Activated T-helper 17 cell treated with anti-CD3 and anti-CD28 coated beads, Interleukin-2, amount 50 U/mL, for 72 hours (primary cell): ENCODE data around the gene PACRG. TPM values are rescaled to one million over a fixed set of nuclear protein-coding genes. Genes with fewer than 3 reads are reported as not detected.

ENCODE experiments used
- ATAC-seq: fragments of 150-1000 bp; cut with Tn5 transposase; replicated peaks from 2 replicates; pipeline ENCODE4 v1.10.0; 2021; ENCODE audit warnings: mild to moderate bottlenecking, moderate library complexity
- H3K27ac Mint-ChIP-seq: one replicate; pipeline ENCODE4 v1.8.0; 2022; ENCODE audit warnings: mixed read lengths
- H3K27me3 Mint-ChIP-seq: one replicate; pipeline ENCODE4 v1.8.0; 2022; ENCODE audit warnings: mixed read lengths
- H3K36me3 Mint-ChIP-seq: one replicate; pipeline ENCODE4 v1.8.0; 2022; ENCODE audit warnings: low read depth, mild to moderate bottlenecking, mixed read lengths
- H3K4me1 Mint-ChIP-seq: one replicate; pipeline ENCODE4 v1.8.0; 2022; ENCODE audit warnings: mixed read lengths
- H3K4me3 Mint-ChIP-seq: one replicate; pipeline ENCODE4 v1.8.0; 2022; ENCODE audit warnings: mild to moderate bottlenecking, mixed read lengths
- H3K9me3 Mint-ChIP-seq: one replicate; pipeline ENCODE4 v1.8.0; 2022; ENCODE audit warnings: mixed read lengths
- total RNA-seq, 2 donors: library from RNA; stranded (reverse); gene quantifications; one replicate each; pipeline ENCODE4 v1.2.3, GENCODE V29; 2022

The PACRG gene
- total RNA-seq, 2 donors from 2014 or later, result not detected

GRCh38 chr6:163241683-163242082, 513.9 kb downstream of the PACRG start:
- Mint-ChIP-seq H3K9me3 (peaks cover 5% of the 10 kb centered on the region), H3K27me3 (peaks cover 13% of the 10 kb centered on the region), H3K27ac (no peak overlapping the region), H3K4me3 (no peak overlapping the region), H3K4me1 (no peaks in the 10 kb centered on the region), H3K36me3 (no peaks in the 10 kb centered on the region)
- no peak for ATAC-seq

GRCh38 chr6:163243083-163243482, 515.3 kb downstream of the PACRG start:
- peaks cover 5% of the 10 kb centered on the region for H3K9me3 Mint-ChIP-seq
- no peak overlapping the region for H3K27ac Mint-ChIP-seq
- H3K27me3 Mint-ChIP-seq, result peaks cover 18% of the 10 kb centered on the region
- ATAC-seq, result no peak
- H3K4me3 Mint-ChIP-seq, result no peak overlapping the region
- H3K4me1 Mint-ChIP-seq, result no peaks in the 10 kb centered on the region
- no peaks in the 10 kb centered on the region for H3K36me3 Mint-ChIP-seq

- H3K27ac Mint-ChIP-seq, result no peak overlapping the region
- no peaks in the 10 kb centered on the region for H3K36me3 Mint-ChIP-seq
- peaks cover 5% of the 10 kb centered on the region for H3K9me3 Mint-ChIP-seq
- no peak overlapping the region for H3K4me3 Mint-ChIP-seq
- no peak for ATAC-seq
- peaks cover 19% of the 10 kb centered on the region for H3K27me3 Mint-ChIP-seq
- no peaks in the 10 kb centered on the region for H3K4me1 Mint-ChIP-seq
Measured at GRCh38 chr6:163243692-163244589, 516.2 kb downstream of the PACRG start.

GRCh38 chr6:163248051-163248450, 520.3 kb downstream of the PACRG start:
- ATAC-seq, result no peak
- Mint-ChIP-seq H3K4me3 (no peak overlapping the region), H3K27ac (no peak overlapping the region), H3K9me3 (peaks cover 5% of the 10 kb centered on the region), H3K4me1 (no peaks in the 10 kb centered on the region), H3K36me3 (no peaks in the 10 kb centered on the region), H3K27me3 (peaks cover 24% of the 10 kb centered on the region)

- ATAC-seq, result no peak
Measured at GRCh38 chr6:163249651-163250101, 521.9 kb downstream of the PACRG start.

GRCh38 chr6:163250116-163250515, 522.3 kb downstream of the PACRG start:
- H3K27ac Mint-ChIP-seq, result no peak overlapping the region
- peaks cover 5% of the 10 kb centered on the region for H3K9me3 Mint-ChIP-seq
- no peaks in the 10 kb centered on the region for H3K36me3 Mint-ChIP-seq
- peaks cover 24% of the 10 kb centered on the region for H3K27me3 Mint-ChIP-seq
- ATAC-seq, result no peak
- no peak overlapping the region for H3K4me3 Mint-ChIP-seq
- H3K4me1 Mint-ChIP-seq, result no peaks in the 10 kb centered on the region

More at GRCh38 chr6:163249651-163250101, 521.9 kb downstream of the PACRG start:
- H3K27me3 Mint-ChIP-seq, result peaks cover 24% of the 10 kb centered on the region
- H3K4me1 Mint-ChIP-seq, result no peaks in the 10 kb centered on the region
- no peak overlapping the region for H3K27ac Mint-ChIP-seq
- peaks cover 5% of the 10 kb centered on the region for H3K9me3 Mint-ChIP-seq
- H3K4me3 Mint-ChIP-seq, result no peak overlapping the region
- no peaks in the 10 kb centered on the region for H3K36me3 Mint-ChIP-seq

DNA sequence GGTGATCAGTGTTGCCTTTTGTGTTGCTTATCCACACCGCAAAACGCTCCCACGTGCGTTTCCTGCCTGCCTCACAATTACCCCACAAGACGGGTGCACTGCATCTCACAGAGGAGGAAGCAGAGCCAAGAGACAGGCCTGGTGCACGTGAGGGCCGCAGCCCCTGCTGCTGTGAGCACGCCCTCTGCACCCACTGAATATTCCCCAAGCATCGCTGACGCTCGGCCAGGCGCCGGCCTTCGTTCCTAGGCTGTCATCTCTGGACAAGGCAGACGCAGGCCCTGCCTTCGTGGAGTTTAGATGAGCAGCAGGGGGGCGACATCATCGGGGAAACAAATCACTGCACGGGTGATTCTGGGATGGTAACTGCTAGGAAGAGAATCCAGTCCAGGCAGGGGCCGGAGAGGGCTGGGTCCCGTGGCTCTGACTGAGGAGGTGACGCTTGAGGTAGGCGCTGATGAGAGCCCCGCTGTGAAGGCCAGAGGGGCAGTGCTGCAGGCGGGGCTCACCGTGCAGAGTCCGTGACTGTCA, 524.4 kb downstream of the PACRG start:
- Mint-ChIP-seq H3K4me3 (no peak overlapping the region), H3K27me3 (peaks cover 15% of the 10 kb centered on the region), H3K4me1 (no peaks in the 10 kb centered on the region), H3K36me3 (no peaks in the 10 kb centered on the region), H3K9me3 (no peaks in the 10 kb centered on the region), H3K27ac (no peak overlapping the region)
- no peak for ATAC-seq

GRCh38 chr6:163253556-163254213, 525.9 kb downstream of the PACRG start:
- Mint-ChIP-seq H3K4me1 (no peaks in the 10 kb centered on the region), H3K36me3 (no peaks in the 10 kb centered on the region), H3K27ac (no peak overlapping the region), H3K9me3 (no peaks in the 10 kb centered on the region), H3K27me3 (peaks cover 10% of the 10 kb centered on the region), H3K4me3 (no peak overlapping the region)
- ATAC-seq, result no peak

DNA sequence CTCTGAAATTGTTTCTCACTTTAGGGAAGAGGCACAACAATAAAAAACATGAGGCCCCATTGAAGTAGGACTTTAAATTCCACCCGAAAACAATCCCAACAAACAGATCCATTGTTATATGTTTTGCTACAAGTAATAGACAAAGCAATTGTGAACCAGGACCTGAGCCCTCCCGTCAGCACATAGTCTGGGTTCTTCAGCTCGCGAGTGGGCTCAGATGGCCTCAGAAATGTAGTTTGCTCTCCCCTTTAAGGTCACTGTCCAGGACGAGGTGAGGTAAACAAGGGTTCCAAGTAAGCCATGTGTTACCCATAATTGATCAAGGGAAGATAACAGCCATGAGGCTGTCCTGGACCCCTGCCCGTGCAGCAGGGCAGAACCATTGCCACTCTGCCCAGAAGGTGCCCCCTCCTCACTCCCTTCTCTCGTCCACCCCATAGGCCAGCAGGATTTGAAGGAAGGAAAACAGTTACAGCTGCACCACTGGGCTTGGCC, 526.6 kb downstream of the PACRG start:
- H3K9me3 Mint-ChIP-seq, result no peaks in the 10 kb centered on the region
- H3K4me3 Mint-ChIP-seq, result no peak overlapping the region
- no peaks in the 10 kb centered on the region for H3K4me1 Mint-ChIP-seq
- ATAC-seq, result no peak
- H3K27me3 Mint-ChIP-seq, result peaks cover 11% of the 10 kb centered on the region
- H3K27ac Mint-ChIP-seq, result no peak overlapping the region
- H3K36me3 Mint-ChIP-seq, result no peaks in the 10 kb centered on the region

DNA sequence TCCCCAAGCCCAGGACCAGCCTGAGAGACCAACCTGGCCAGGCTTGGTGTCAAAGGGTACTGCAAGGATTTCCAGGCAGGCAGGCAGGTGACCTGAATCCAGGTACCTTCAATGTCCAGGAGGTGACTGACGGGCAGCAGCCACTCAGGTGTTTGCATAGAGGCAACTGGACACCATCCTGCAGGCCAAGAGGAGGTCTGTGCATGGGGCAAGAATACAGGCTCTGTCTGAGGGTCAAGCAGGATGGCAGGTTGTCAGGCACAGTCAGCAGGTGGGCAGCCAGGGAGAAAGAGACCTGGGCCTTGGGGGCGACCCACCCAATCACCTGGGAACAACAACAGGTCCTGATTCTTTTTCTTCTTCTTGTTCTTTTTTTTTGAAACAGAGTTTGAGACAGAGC, 527.5 kb downstream of the PACRG start:
- no peaks in the 10 kb centered on the region for H3K36me3 Mint-ChIP-seq
- H3K9me3 Mint-ChIP-seq, result no peaks in the 10 kb centered on the region
- no peak overlapping the region for H3K4me3 Mint-ChIP-seq
- no peak overlapping the region for H3K27ac Mint-ChIP-seq
- peaks cover 3% of the 10 kb centered on the region for H3K4me1 Mint-ChIP-seq
- peaks cover 13% of the 10 kb centered on the region for H3K27me3 Mint-ChIP-seq
- no peak for ATAC-seq

GRCh38 chr6:163259689-163260088, 531.9 kb downstream of the PACRG start:
- H3K36me3 Mint-ChIP-seq, result no peaks in the 10 kb centered on the region
- H3K27ac Mint-ChIP-seq, result no peak overlapping the region
- H3K27me3 Mint-ChIP-seq, result peaks cover 32% of the 10 kb centered on the region
- H3K4me3 Mint-ChIP-seq, result no peak overlapping the region
- H3K4me1 Mint-ChIP-seq, result peaks cover 9% of the 10 kb centered on the region
- H3K9me3 Mint-ChIP-seq, result no peaks in the 10 kb centered on the region
- no peak for ATAC-seq

- H3K9me3 Mint-ChIP-seq, result no peaks in the 10 kb centered on the region
Measured at GRCh38 chr6:163260111-163260895, 532.5 kb downstream of the PACRG start.

GRCh38 chr6:163260911-163261310, 533.1 kb downstream of the PACRG start:
- H3K27me3 Mint-ChIP-seq, result peaks cover 35% of the 10 kb centered on the region
- H3K4me1 Mint-ChIP-seq, result peaks cover 9% of the 10 kb centered on the region
- no peaks in the 10 kb centered on the region for H3K9me3 Mint-ChIP-seq
- no peaks in the 10 kb centered on the region for H3K36me3 Mint-ChIP-seq
- H3K4me3 Mint-ChIP-seq, result no peak overlapping the region
- no peak overlapping the region for H3K27ac Mint-ChIP-seq
- ATAC-seq, result no peak

More at GRCh38 chr6:163260111-163260895, 532.5 kb downstream of the PACRG start:
- H3K4me3 Mint-ChIP-seq, result no peak overlapping the region
- ATAC-seq, result no peak
- peaks cover 9% of the 10 kb centered on the region for H3K4me1 Mint-ChIP-seq
- peaks cover 35% of the 10 kb centered on the region for H3K27me3 Mint-ChIP-seq
- H3K27ac Mint-ChIP-seq, result no peak overlapping the region
- no peaks in the 10 kb centered on the region for H3K36me3 Mint-ChIP-seq

GRCh38 chr6:163261361-163261760, 533.6 kb downstream of the PACRG start:
- H3K27me3 Mint-ChIP-seq, result peaks cover 37% of the 10 kb centered on the region

More at GRCh38 chr6:163261361-163261760, 533.6 kb downstream of the PACRG start:
- Mint-ChIP-seq H3K27ac (no peak overlapping the region), H3K9me3 (no peaks in the 10 kb centered on the region), H3K4me3 (no peak overlapping the region), H3K36me3 (no peaks in the 10 kb centered on the region), H3K4me1 (peaks cover 9% of the 10 kb centered on the region)
- no peak for ATAC-seq
